Psoas muscle (tissue), 8 donors: ENCODE data around the gene CR1. TPM values are rescaled to one million over a fixed set of nuclear protein-coding genes. Genes with fewer than 3 reads are reported as not detected.

Experiments
- ATAC-seq, 4 donors: fragments of 200-7000 bp; cut with Tn5 transposase; one replicate each; pipeline ENCODE4 v1.9.1; 2020; ENCODE audit warnings: moderate library complexity in 3 of 4, mild to moderate bottlenecking in 2 of 4
- DNase-seq, 2 donors: peaks; one replicate each; pipeline ENCODE4 v3.0.0-alpha.2; 2020
- H3K27ac ChIP-seq: fragments of 200-600 bp; one replicate; pipeline ENCODE4 v1.8.0; 2022
- H3K27me3 ChIP-seq, 3 donors: fragments of 200-600 bp in 1 of 3; one replicate each; pipeline versions ENCODE4 v1.6.1 to v1.8.0; 2013 to 2022; ENCODE audit warnings: low read length in 2 of 3, mild to moderate bottlenecking in 2 of 3, moderate library complexity in 1 of 3; ENCODE audit not compliant: insufficient read depth in 3 of 3
- H3K36me3 ChIP-seq, 2 donors: fragments of 200-600 bp in 1 of 2; one replicate each; pipeline versions ENCODE4 v1.6.1 to v1.8.0; 2013 to 2022; ENCODE audit warnings: low read depth in 1 of 2, mild to moderate bottlenecking in 1 of 2, moderate library complexity in 1 of 2; ENCODE audit not compliant: insufficient read depth in 1 of 2
- H3K4me1 ChIP-seq: fragments of 200-600 bp; one replicate; pipeline ENCODE4 v1.8.0; 2022
- H3K4me3 ChIP-seq: fragments of 200-600 bp; one replicate; pipeline ENCODE4 v1.8.0; 2022; ENCODE audit warnings: mild to moderate bottlenecking
- H3K9me3 ChIP-seq: fragments of 200-600 bp; one replicate; pipeline ENCODE4 v1.8.0; 2022
- CTCF ChIP-seq: fragments of 200-600 bp; IDR thresholded peaks from one replicate; pipeline ENCODE4 v1.8.0; 2022; ENCODE audit warnings: antibody characterized with exemption
- whole genome bisulfite sequencing, 3 donors: extraction: QIAGEN DNeasy Blood & Tissue Kit; methylation state at CpG; one replicate each; pipeline versions ENCODE4 v1.1.6 to v1.1.7; 2013; 5-methylcytosine and 5-hydroxymethylcytosine counted together
- intact Hi-C, 2 donors: fragments of 100-400 bp; cut with DNase I; formaldehyde crosslinking; loops; one replicate each; pipeline versions ENCODE4 v1.11.0 to v1.14.2; 2022
- polyA plus RNA-seq, 3 donors: library from polyadenylated mRNA; stranded (reverse); fragments of 200-250 nt; gene quantifications; one replicate each; pipeline ENCODE4 v1.2.3, GENCODE V29; 2013
- total RNA-seq, 4 donors: library from RNA; stranded (reverse); fragmentation: NEBNext Ultra II Directional in 2 of 4; extraction: Animal tissue kit (Norgen Biotek cat#: 25700) in 2 of 4; gene quantifications; one replicate each; pipeline versions ENCODE4 v1.2.1 to v1.2.4, GENCODE V29; 2021 to 2023
- donor health status: healthy with polysubstance abuse.
- donor health status: DM: no; HTN: no; CAD: no; lungs with moderate emphysema.
- donor health status: Bipolar disorder and iron deficiency.
- donor health status: healthy.
- donor health status: DM: yes; HTN: yes; CAD: no.
- donor health status: DM: no; HTN: no; CAD: no.
- donor health status: DM: no; HTN: no; CAD: no.
- donor health status: DM: yes; HTN: yes; CAD: no.

Gene CR1
- total and polyA plus RNA-seq, 7 donors: 0.08 to 3.9 (median 0.87) TPM

- H3K27me3 ChIP-seq: peaks cover 0 to 16% (median 2%) of the 10 kb centered on the region in 3 donors
- no peaks in the 10 kb centered on the region for H3K4me1 ChIP-seq
- no peak for TF ChIP-seq CTCF
- 55 to 67% (median 58%) methylated on average over 5 of the region's 5 CpGs for WGBS, 3 donors
- DNase-seq: no peak
- no peak for ATAC-seq
- no peaks in the 10 kb centered on the region for H3K9me3 ChIP-seq
- H3K4me3 ChIP-seq: no peak overlapping the region
- H3K27ac ChIP-seq: no peak overlapping the region
- H3K36me3 ChIP-seq: no peaks in the 10 kb centered on the region
- intact Hi-C loops: no loop called here
These were observed 152.6 kb downstream of the CR1 start for GRCh38 chr1:207648334-207649209.

- intact Hi-C loops: no loop called here
- H3K9me3 ChIP-seq: no peaks in the 10 kb centered on the region
- H3K4me3 ChIP-seq: no peak overlapping the region
- H3K27me3 ChIP-seq: peaks cover 0 to 16% (median 2%) of the 10 kb centered on the region in 3 donors
- 41 to 52% (median 47%) methylated on average over 5 of the region's 5 CpGs for WGBS, 3 donors
- H3K36me3 ChIP-seq: no peaks in the 10 kb centered on the region
- TF ChIP-seq CTCF: no peak
- H3K27ac ChIP-seq: no peak overlapping the region
- DNase-seq: no peak
- ATAC-seq: no peak
- H3K4me1 ChIP-seq: no peaks in the 10 kb centered on the region
These were observed 153.3 kb downstream of the CR1 start for GRCh38 chr1:207649210-207649753.

- WGBS, 3 donors: 80 to 84% (median 81%) methylated on average over 4 of the region's 4 CpGs
These were observed 154.1 kb downstream of the CR1 start for GRCh38 chr1:207649865-207650580.

GRCh38 chr1:207651583-207651982 lies 155.6 kb downstream of the CR1 start:
- Histone ChIP-seq H3K27me3 (peaks cover 0 to 16% (median 2%) of the 10 kb centered on the region in 3 donors), H3K4me1 (no peaks in the 10 kb centered on the region), H3K9me3 (no peaks in the 10 kb centered on the region), H3K4me3 (no peak overlapping the region), H3K27ac (no peak overlapping the region), H3K36me3 (no peaks in the 10 kb centered on the region)
- intact Hi-C loops: loop anchor here in 1 of 2 donors (10.0 kb wide), 1 partner anchor 143 kb away; no protein-coding TSS in a partner anchor
- WGBS, 3 donors: 89 to 97% (median 96%) methylated on average over 1 of the region's 1 CpG
- no peak for TF ChIP-seq CTCF
- no peak for DNase-seq
- no peak for ATAC-seq

More at GRCh38 chr1:207649865-207650580, 154.1 kb downstream of the CR1 start:
- ATAC-seq (no peak), DNase-seq (no peak)
- TF ChIP-seq CTCF: no peak
- Histone ChIP-seq H3K4me3 (no peak overlapping the region), H3K36me3 (no peaks in the 10 kb centered on the region), H3K27me3 (peaks cover 0 to 16% (median 2%) of the 10 kb centered on the region in 3 donors), H3K4me1 (no peaks in the 10 kb centered on the region), H3K27ac (no peak overlapping the region), H3K9me3 (no peaks in the 10 kb centered on the region)
- intact Hi-C loops: loop anchor here in 1 of 2 donors (10.0 kb wide), 1 partner anchor 145 kb away; no protein-coding TSS in a partner anchor
